ENCODE results near the gene RIOX2. TPM values are rescaled to one million over a fixed set of nuclear protein-coding genes. Genes with fewer than 3 reads are reported as not detected.

RIOX2 gene
- total RNA-seq, 2 donors from 2014 or later = 12.5 to 13.6 TPM

- H3K4me1 ChIP-seq (ENCODE audit: control insufficient read depth, insufficient read depth, low read length) = no peaks in the 10 kb centered on the region
- H3K36me3 Mint-ChIP-seq (ENCODE audit: low read depth) = no peaks in the 10 kb centered on the region
- no peak overlapping the region for H3K27ac ChIP-seq (ENCODE audit: low read depth, low read length)
- H3K27me3 Mint-ChIP-seq (ENCODE audit: insufficient read depth) = peaks cover 9% of the 10 kb centered on the region
- no peak for TF ChIP-seq CTCF (conservative IDR thresholded peaks at IDR 0.05)
- peak overlapping the region; percentile 75 for H3K4me3 ChIP-seq (ENCODE audit: low read length)
- H3K27ac Mint-ChIP-seq = no peak overlapping the region
- H3K4me3 Mint-ChIP-seq = peak overlapping the region; percentile 72
- WGBS, 2 experiments (ENCODE audit: insufficient coverage in 1 of 2, insufficient read length in 1 of 2) = 94 to 96% methylated on average over 9 of the region's 9 CpGs
- H3K27me3 ChIP-seq (ENCODE audit: control insufficient read depth, insufficient read depth, low read length, poor library complexity, severe bottlenecking) = peaks cover 9% of the 10 kb centered on the region
- no peak overlapping the region for H3K9ac ChIP-seq (ENCODE audit: extremely low read depth, low read length, poor library complexity, severe bottlenecking)
- DNase-seq = no peak
- H3K36me3 ChIP-seq (ENCODE audit: control insufficient read depth, insufficient read depth, low read length) = no peaks in the 10 kb centered on the region
- peaks cover 2% of the 10 kb centered on the region for H3K4me1 Mint-ChIP-seq
- H3K9me3 Mint-ChIP-seq = no peaks in the 10 kb centered on the region
- H3K9me3 ChIP-seq (ENCODE audit: control insufficient read depth, low read length) = no peaks in the 10 kb centered on the region
Measured at GRCh38 chr3:97972976-97973375, 745 bp upstream of the RIOX2 start.

GRCh38 chr3:97970956-97971620 is 1.1 kb downstream of the RIOX2 start:
- H3K36me3 Mint-ChIP-seq (ENCODE audit: low read depth) = no peaks in the 10 kb centered on the region
- TF ChIP-seq CTCF (conservative IDR thresholded peaks at IDR 0.05) = no peak
- H3K27ac Mint-ChIP-seq = no peak overlapping the region
- H3K27me3 Mint-ChIP-seq (ENCODE audit: insufficient read depth) = peaks cover 9% of the 10 kb centered on the region
- peak overlapping the region; percentile 72 for H3K4me3 Mint-ChIP-seq
- Histone ChIP-seq H3K27me3 (ENCODE audit: control insufficient read depth, insufficient read depth, low read length, poor library complexity, severe bottlenecking) (peaks cover 9% of the 10 kb centered on the region), H3K4me1 (ENCODE audit: control insufficient read depth, insufficient read depth, low read length) (no peaks in the 10 kb centered on the region), H3K4me3 (ENCODE audit: low read length) (peak overlapping the region; percentile 75), H3K27ac (ENCODE audit: low read depth, low read length) (no peak overlapping the region), H3K9ac (ENCODE audit: extremely low read depth, low read length, poor library complexity, severe bottlenecking) (no peak overlapping the region), H3K36me3 (ENCODE audit: control insufficient read depth, insufficient read depth, low read length) (no peaks in the 10 kb centered on the region), H3K9me3 (ENCODE audit: control insufficient read depth, low read length) (no peaks in the 10 kb centered on the region)
- DNase-seq = no peak
- H3K9me3 Mint-ChIP-seq = no peaks in the 10 kb centered on the region
- peaks cover 2% of the 10 kb centered on the region for H3K4me1 Mint-ChIP-seq
- 92 to 98% methylated on average over 9 of the region's 9 CpGs for WGBS, 2 experiments (ENCODE audit: insufficient coverage in 1 of 2, insufficient read length in 1 of 2)

GRCh38 chr3:97970156-97970555 is 2.1 kb downstream of the RIOX2 start:
- H3K4me3 ChIP-seq (ENCODE audit: low read length) = no peak overlapping the region
- 80% methylated on average over 1 of the region's 1 CpG; no CpG with 5 or more reads in 1 of the 2 experiments for WGBS, 2 experiments (ENCODE audit: insufficient coverage in 1 of 2, insufficient read length in 1 of 2)
- H3K4me1 ChIP-seq (ENCODE audit: control insufficient read depth, insufficient read depth, low read length) = no peaks in the 10 kb centered on the region
- Mint-ChIP-seq H3K27ac (no peak overlapping the region), H3K9me3 (no peaks in the 10 kb centered on the region), H3K36me3 (ENCODE audit: low read depth) (no peaks in the 10 kb centered on the region), H3K4me1 (peaks cover 2% of the 10 kb centered on the region), H3K4me3 (no peak overlapping the region), H3K27me3 (ENCODE audit: insufficient read depth) (peaks cover 9% of the 10 kb centered on the region)
- H3K9ac ChIP-seq (ENCODE audit: extremely low read depth, low read length, poor library complexity, severe bottlenecking) = no peak overlapping the region
- DNase-seq = no peak
- H3K36me3 ChIP-seq (ENCODE audit: control insufficient read depth, insufficient read depth, low read length) = no peaks in the 10 kb centered on the region
- no peak for TF ChIP-seq CTCF (conservative IDR thresholded peaks at IDR 0.05)
- H3K27ac ChIP-seq (ENCODE audit: low read depth, low read length) = no peak overlapping the region
- H3K27me3 ChIP-seq (ENCODE audit: control insufficient read depth, insufficient read depth, low read length, poor library complexity, severe bottlenecking) = peaks cover 9% of the 10 kb centered on the region
- H3K9me3 ChIP-seq (ENCODE audit: control insufficient read depth, low read length) = no peaks in the 10 kb centered on the region

All from endodermal cell (in vitro differentiated cells).